Epithelial cell of esophagus (primary cell): Measurements from ENCODE around the gene UIMC1.

Source experiments
- DNase-seq: peaks from one replicate; pipeline ENCODE4 v3.0.0; 2010; ENCODE audit warnings: low read depth
- H3K4me3 ChIP-seq: 2 replicates; pipeline ENCODE4 v1.5.1; 2011; ENCODE audit warnings: mild to moderate bottlenecking, low read length, control low read depth
- CTCF ChIP-seq: IDR thresholded peaks from 2 replicates; pipeline ENCODE4 v1.5.1; 2011; ENCODE audit warnings: low read depth, mild to moderate bottlenecking, low read length, control low read depth, inconsistent platforms; ENCODE audit not compliant: insufficient read depth; ENCODE audit errors: missing control alignments

The UIMC1 gene

GRCh38 chr5:176980818-176981217 is 25.8 kb downstream of the UIMC1 start:
- no peak overlapping the region for H3K4me3 ChIP-seq
- DNase-seq, result peak; percentile 13
- no peak for TF ChIP-seq CTCF

DNA sequence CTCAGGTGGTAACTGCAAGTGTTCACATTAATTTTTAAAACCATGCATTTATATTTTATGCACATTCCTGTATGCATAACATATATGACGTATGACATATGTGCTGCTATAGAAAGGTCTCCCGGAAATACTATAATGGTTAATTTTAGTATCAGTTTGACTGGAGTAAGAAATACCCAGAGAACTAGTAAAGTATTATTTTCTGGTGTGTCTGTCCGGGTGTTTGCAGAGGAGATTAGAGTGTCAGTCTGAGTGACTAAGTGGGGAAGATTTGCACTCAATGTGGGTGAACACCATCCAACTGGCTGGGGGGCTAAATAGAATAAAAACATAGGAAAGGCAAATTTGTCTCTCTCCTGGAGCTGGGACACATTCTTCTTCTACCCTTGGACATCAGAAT is 26.9 kb downstream of the UIMC1 start:
- DNase-seq, result no peak
- TF ChIP-seq CTCF, result no peak
- H3K4me3 ChIP-seq, result no peak overlapping the region

GRCh38 chr5:176965633-176966032 is 40.9 kb downstream of the UIMC1 start:
- H3K4me3 ChIP-seq, result no peak overlapping the region
- DNase-seq, result no peak
- no peak for TF ChIP-seq CTCF

- DNase-seq, result peak; percentile 42
- TF ChIP-seq CTCF, result peak; percentile 40
- H3K4me3 ChIP-seq, result no peak overlapping the region
These were observed 47.5 kb downstream of the UIMC1 start for GRCh38 chr5:176959051-176959450.

- H3K4me3 ChIP-seq, result no peak overlapping the region
- DNase-seq, result no peak
- TF ChIP-seq CTCF, result no peak
These were observed 49.8 kb downstream of the UIMC1 start for GRCh38 chr5:176956756-176957155.

GRCh38 chr5:176955895-176956294 is 50.7 kb downstream of the UIMC1 start:
- DNase-seq, result peak; percentile 38
- no peak overlapping the region for H3K4me3 ChIP-seq
- TF ChIP-seq CTCF, result no peak

DNA sequence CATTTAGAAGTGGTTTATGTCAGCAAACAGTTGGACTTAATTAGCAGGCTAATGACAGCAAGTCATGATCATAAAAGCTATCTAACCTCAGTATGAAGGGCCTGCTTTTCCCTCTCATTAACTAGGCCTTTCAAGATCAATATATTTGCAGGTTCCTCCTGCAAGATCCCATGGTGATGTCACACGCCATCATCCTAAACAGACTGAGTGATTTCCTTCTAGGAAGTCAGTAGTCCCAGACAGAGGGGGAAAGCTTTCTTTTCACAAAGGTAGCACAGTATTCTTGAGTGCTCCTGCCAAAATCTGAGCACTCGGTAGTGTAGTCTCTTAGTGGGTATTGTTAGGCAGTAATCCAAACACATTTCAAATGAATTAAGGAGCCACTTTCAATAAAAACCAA is 52.5 kb downstream of the UIMC1 start:
- TF ChIP-seq CTCF, result no peak
- H3K4me3 ChIP-seq, result no peak overlapping the region
- no peak for DNase-seq
